GM12892 (cell line): ENCODE measurements around the gene IFNG-AS1.
A peak's percentile ranks its signal among the peaks of the same experiment; 100 is the strongest.

Experiments
- DNase-seq: peaks from one replicate; pipeline ENCODE4 v3.0.0; 2011; ENCODE audit not compliant: insufficient read length
- FAIRE-seq: peaks from 2 replicates; lab custom pipeline; 2011; peaks lifted over from hg19 to GRCh38; lab: Jason Lieb, UNC
- POLR2A ChIP-seq: IDR thresholded peaks from 2 replicates; pipeline ENCODE4 v1.6.1; 2011; ENCODE audit warnings: low read depth, low read length, control low read depth
- POLR2AphosphoS5 ChIP-seq: IDR thresholded peaks from 2 replicates; pipeline ENCODE4 v1.6.1; 2011; ENCODE audit warnings: low read depth, low read length, control low read depth
- TAF1 ChIP-seq: IDR thresholded peaks from 2 replicates; pipeline ENCODE4 v1.6.1; 2011; ENCODE audit warnings: low read depth, mild to moderate bottlenecking, control low read depth, low read length, borderline replicate concordance

Gene IFNG-AS1

DNA sequence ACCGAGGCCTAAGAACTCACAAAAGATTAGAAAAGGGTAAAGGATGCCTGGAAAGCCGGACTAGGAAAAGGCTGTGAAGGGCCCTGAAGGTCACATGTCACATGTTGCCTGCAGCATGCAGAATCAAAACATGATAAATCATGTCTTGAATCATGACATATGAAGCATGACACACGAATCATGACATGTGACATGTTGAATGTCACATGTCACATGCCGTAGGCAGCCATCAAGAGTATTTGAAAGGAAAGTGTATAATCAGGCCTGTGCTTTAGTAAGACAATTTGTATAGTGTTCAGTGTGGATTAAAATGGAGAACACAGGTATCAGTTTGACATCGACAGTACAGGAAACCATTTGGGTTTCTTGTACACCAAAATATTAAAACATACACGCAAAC lies 30.8 kb downstream of the IFNG-AS1 start:
- DNase-seq (no peak), FAIRE-seq (peak; percentile 61)
- TF ChIP-seq POLR2A: no peak
- TF ChIP-seq POLR2AphosphoS5: no peak
- no peak for TF ChIP-seq TAF1

GRCh38 chr12:68020699-68021098 lies 31.5 kb downstream of the IFNG-AS1 start:
- TF ChIP-seq TAF1 (no peak), POLR2A (no peak), POLR2AphosphoS5 (no peak)
- no peak for DNase-seq
- FAIRE-seq: no peak

DNA sequence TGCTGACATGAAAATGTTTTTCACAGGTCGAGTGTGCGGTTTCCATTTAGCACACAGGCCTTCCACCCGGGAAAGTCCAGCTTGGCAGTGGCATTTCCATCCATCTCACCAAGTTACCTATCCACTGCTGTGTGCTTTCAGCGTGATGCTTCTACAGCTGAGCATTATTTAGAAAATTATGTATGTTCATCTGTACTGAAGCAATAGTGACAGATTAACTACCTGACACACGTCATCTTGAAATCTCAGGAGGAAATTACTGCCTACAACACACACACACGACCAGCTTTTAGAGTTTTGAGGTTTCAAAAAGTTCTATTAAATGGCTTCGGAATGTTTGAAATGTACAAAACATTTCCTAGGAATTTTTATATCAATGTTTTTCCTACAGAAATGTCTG lies 39.4 kb downstream of the IFNG-AS1 start:
- DNase-seq (no peak), FAIRE-seq (no peak)
- no peak for TF ChIP-seq TAF1
- TF ChIP-seq POLR2A: no peak
- no peak for TF ChIP-seq POLR2AphosphoS5

DNA sequence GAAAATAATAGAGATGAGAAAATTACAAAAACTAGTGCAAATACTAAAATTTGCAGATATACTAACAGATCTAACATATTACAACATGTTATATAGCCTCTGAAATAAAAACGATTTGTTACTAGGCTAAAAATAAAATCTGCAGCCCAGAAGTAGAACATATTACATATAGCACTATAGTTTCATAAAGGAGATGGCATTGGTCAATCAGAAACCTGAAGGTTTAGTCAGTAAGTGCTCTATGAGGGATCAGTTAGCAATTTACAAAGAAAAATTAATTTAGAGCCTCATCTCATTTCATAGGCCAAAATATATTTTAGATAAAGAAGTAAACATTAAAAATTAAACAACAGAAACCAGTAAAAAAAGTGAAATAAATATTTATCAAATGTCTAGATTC lies 41.0 kb downstream of the IFNG-AS1 start:
- no peak for FAIRE-seq
- no peak for TF ChIP-seq TAF1
- no peak for TF ChIP-seq POLR2AphosphoS5
- TF ChIP-seq POLR2A: no peak
- DNase-seq: no peak

DNA sequence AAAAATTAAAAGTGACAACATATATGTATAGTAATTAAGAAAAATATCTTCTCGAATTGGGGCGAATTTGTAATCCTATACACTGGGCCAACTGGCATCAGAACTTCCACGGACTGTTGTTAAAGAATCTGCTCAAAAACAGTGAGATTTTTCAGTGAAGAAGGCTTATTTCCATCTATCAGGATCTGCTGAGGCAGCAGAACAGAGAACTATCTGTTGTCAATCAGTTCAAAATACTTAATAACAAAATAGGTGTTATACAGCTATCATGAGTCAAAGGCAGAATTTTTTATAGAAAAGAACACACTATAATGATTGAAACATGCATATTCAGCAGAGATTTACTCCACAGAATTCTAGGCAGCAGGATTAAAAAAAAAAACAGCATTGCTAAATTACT lies 41.9 kb downstream of the IFNG-AS1 start:
- DNase-seq (no peak), FAIRE-seq (no peak)
- no peak for TF ChIP-seq TAF1
- TF ChIP-seq POLR2A: no peak
- TF ChIP-seq POLR2AphosphoS5: no peak

GRCh38 chr12:68031881-68032739 lies 42.9 kb downstream of the IFNG-AS1 start:
- DNase-seq (no peak), FAIRE-seq (no peak)
- TF ChIP-seq POLR2AphosphoS5 (no peak), TAF1 (no peak), POLR2A (no peak)

DNA sequence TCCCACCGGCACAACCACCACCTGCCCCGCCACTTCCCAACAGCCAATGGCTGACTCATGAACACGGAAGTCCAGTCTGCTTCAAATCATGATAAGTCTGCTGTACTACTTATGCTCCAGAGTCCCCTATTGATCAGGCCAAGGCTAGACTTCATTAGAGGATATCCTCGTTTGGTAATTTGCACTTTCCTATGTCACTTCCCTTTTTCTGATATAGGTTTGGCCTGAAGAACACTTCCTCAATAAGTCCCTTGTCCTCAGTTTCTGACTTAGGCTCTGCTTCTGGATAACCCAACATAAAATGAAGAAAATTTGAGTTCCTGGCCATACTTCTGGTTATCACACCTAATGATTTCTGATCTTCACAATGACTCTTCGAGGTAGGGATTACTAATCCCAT lies 45.3 kb downstream of the IFNG-AS1 start:
- FAIRE-seq (no peak), DNase-seq (no peak)
- TF ChIP-seq TAF1: no peak

- FAIRE-seq (no peak), DNase-seq (no peak)
- TF ChIP-seq POLR2A (no peak), POLR2AphosphoS5 (no peak), TAF1 (no peak)
Measured at GRCh38 chr12:68036642-68037041, 47.4 kb downstream of the IFNG-AS1 start.

DNA sequence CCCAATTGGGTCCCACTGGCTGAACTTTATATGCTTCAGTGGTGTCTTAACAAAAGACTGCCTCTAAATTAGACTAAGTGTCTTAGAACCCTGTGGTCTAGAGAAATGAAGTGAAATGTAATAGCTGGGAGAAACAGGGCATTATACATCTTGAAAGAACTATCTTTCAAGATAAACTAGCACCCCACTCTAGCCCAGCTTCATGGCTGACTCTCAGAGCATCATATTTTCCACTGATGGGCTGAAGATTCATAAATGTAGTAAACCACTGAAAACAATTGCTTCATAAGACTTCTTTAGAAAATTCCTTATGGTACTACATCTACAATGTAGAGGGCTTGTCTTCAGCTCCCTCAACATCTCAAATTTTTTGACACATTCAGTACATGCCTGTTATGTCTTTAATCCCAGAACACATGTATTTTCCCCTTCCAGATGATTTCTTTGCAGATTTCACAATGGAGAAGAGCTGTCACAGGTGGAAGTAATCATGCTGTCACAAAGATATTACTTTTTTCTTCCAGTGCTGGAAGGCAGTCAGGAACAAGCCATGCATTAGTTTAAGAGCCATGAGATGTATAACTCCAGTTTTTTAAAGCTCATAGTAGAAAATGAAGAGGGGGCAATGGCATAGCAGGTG lies 48.5 kb downstream of the IFNG-AS1 start:
- FAIRE-seq (no peak), DNase-seq (no peak)
- no peak for TF ChIP-seq POLR2A
- TF ChIP-seq POLR2AphosphoS5: no peak
- no peak for TF ChIP-seq TAF1

DNA sequence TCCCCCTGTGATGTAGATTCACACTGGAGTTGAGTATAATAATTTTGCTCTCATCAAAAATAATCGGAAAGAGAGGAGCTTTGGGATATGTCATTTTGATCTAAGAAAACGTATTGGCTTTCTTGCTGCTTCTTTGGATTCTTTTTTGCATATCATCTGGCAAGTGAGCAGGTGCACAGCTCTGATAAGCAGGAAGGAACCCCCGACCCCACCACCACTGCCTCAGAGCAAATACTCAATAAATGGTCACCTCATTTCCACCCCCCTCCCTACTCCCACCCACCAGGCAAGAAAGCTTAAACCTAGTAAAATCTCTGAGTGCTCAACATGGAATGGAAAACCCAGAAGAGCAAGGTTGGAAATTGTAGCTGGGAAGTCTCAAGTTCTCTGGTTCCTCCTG lies 49.4 kb downstream of the IFNG-AS1 start:
- DNase-seq: no peak
- no peak for FAIRE-seq
- TF ChIP-seq TAF1: no peak
- no peak for TF ChIP-seq POLR2AphosphoS5
- TF ChIP-seq POLR2A: no peak

DNA sequence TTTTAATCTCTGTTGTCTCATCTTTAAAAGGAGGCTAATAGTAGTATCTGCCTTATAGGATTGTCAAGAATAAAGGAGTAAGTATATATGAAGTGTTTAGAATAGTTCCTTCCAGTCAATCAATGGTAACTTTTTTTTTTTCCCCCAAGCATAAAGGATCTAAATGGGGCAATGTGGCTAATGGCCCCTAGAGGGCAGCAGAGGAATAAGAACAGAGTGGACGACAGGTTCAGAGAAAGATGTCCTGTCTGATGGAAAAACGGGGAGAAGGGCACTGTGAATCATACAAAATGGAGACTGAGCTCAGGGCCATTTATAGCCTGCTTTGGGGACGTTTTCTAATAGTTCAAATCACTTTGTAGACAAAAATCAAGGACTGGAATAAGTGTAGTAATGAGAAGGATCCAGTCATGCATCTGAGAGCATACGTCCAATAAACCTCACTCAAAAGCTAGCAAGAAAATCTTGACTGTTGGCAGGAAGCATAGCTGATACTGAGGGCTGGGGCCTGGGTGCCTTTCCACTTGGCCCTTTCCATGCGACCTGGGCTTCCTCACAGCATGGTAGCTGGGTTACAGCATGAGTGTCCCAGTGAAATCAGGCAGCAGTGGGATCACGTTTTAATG lies 51.3 kb downstream of the IFNG-AS1 start:
- DNase-seq (peak; percentile 33), FAIRE-seq (peak; percentile 95)
- TF ChIP-seq TAF1: no peak
- TF ChIP-seq POLR2AphosphoS5: no peak
